Lung (tissue), 12 donors: ENCODE data around the gene LRPPRC. TPM values are rescaled to one million over a fixed set of nuclear protein-coding genes. Genes with fewer than 3 reads are reported as not detected.

ENCODE experiments used
- ATAC-seq: fragments of 200-7000 bp; cut with Tn5 transposase; one replicate; pipeline ENCODE4 v1.9.1; 2020; ENCODE audit warnings: moderate number of reproducible peaks; ENCODE audit not compliant: insufficient read depth, low FRiP score
- DNase-seq, 3 donors: peaks; one replicate each; pipeline ENCODE4 v3.0.0-alpha.2; 2013 to 2017
- H3K27ac ChIP-seq, 2 donors: one replicate each; pipeline ENCODE4 v1.5.1; 2013; ENCODE audit warnings: mild to moderate bottlenecking in 2 of 2, moderate library complexity in 2 of 2, control low read depth in 1 of 2, inconsistent platforms in 1 of 2, low read depth in 1 of 2, low read length in 1 of 2
- H3K27me3 ChIP-seq, 3 donors: one replicate each; pipeline ENCODE4 v1.5.1; 2013; ENCODE audit warnings: low read length in 2 of 3; ENCODE audit not compliant: control insufficient read depth in 3 of 3, insufficient read depth in 3 of 3
- H3K36me3 ChIP-seq, 4 donors: one replicate each; pipeline ENCODE4 v1.5.1; 2013; ENCODE audit warnings: low read length in 4 of 4, mild to moderate bottlenecking in 1 of 4, moderate library complexity in 1 of 4; ENCODE audit not compliant: control insufficient read depth in 4 of 4, insufficient read depth in 4 of 4
- H3K4me1 ChIP-seq, 5 donors: one replicate each; pipeline ENCODE4 v1.5.1; 2013; ENCODE audit warnings: low read length in 5 of 5, mild to moderate bottlenecking in 2 of 5, moderate library complexity in 1 of 5; ENCODE audit not compliant: control insufficient read depth in 5 of 5, insufficient read depth in 5 of 5
- H3K4me3 ChIP-seq: one replicate; pipeline ENCODE4 v1.5.1; 2013; ENCODE audit warnings: mild to moderate bottlenecking, control low read depth, moderate library complexity
- H3K9ac ChIP-seq, 2 donors: one replicate each; pipeline ENCODE4 v1.5.1; 2013; ENCODE audit warnings: low read length in 2 of 2, control low read depth in 1 of 2; ENCODE audit not compliant: insufficient read depth in 1 of 2
- H3K9me3 ChIP-seq, 4 donors: one replicate each; pipeline ENCODE4 v1.5.1; 2013; ENCODE audit warnings: low read length in 3 of 4, mild to moderate bottlenecking in 1 of 4, moderate library complexity in 1 of 4; ENCODE audit not compliant: control insufficient read depth in 4 of 4, insufficient read depth in 3 of 4
- WGBS, 2 donors: extraction: QIAGEN DNeasy Blood & Tissue Kit; methylation state at CpG; one replicate each; pipeline ENCODE4 v1.1.7; 2013; 5-methylcytosine and 5-hydroxymethylcytosine counted together
- polyA plus RNA-seq, 2 donors: library from polyadenylated mRNA; stranded (reverse); fragments of 200-250 nt; gene quantifications; one replicate each; pipeline ENCODE4 v1.2.1, GENCODE V29; 2013
- total RNA-seq, 2 donors: library from RNA; depleted of rRNA in 1 of 2; stranded (reverse); fragments of >200 nt in 1 of 2; gene quantifications; one replicate each; pipeline ENCODE4 v1.2.1, GENCODE V29; 2014 to 2021
- TF ChIP-seq, protein P1 (sequence below): IDR thresholded peaks from 2 replicates; pipeline ENCODE4 v1.5.1; 2012; ENCODE audit warnings: mild to moderate bottlenecking; ENCODE audit errors: control extremely low read depth, extremely low read depth
- donor health status: control.
- donor health status: control.
- donor health status: Bipolar disorder and iron deficiency.
- donor health status: healthy.
- donor health status: DM: yes; HTN: yes; CAD: no.

Gene LRPPRC
- total and polyA plus RNA-seq, 4 donors = 29.5 to 96.6 (median 48.6) TPM

- 92 to 94% methylated on average over 6 of the region's 6 CpGs for WGBS, 2 donors
- H3K36me3 ChIP-seq = peaks cover 0 to 14% (median 10%) of the 10 kb centered on the region in 4 donors
- H3K4me3 ChIP-seq = no peak overlapping the region
- TF ChIP-seq, protein P1, sequence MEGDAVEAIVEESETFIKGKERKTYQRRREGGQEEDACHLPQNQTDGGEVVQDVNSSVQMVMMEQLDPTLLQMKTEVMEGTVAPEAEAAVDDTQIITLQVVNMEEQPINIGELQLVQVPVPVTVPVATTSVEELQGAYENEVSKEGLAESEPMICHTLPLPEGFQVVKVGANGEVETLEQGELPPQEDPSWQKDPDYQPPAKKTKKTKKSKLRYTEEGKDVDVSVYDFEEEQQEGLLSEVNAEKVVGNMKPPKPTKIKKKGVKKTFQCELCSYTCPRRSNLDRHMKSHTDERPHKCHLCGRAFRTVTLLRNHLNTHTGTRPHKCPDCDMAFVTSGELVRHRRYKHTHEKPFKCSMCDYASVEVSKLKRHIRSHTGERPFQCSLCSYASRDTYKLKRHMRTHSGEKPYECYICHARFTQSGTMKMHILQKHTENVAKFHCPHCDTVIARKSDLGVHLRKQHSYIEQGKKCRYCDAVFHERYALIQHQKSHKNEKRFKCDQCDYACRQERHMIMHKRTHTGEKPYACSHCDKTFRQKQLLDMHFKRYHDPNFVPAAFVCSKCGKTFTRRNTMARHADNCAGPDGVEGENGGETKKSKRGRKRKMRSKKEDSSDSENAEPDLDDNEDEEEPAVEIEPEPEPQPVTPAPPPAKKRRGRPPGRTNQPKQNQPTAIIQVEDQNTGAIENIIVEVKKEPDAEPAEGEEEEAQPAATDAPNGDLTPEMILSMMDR = no peak
- no peak for ATAC-seq
- H3K9me3 ChIP-seq = no peaks in the 10 kb centered on the region
- H3K27ac ChIP-seq = no peak overlapping the region
- no peaks in the 10 kb centered on the region for H3K27me3 ChIP-seq
- H3K4me1 ChIP-seq = no peaks in the 10 kb centered on the region
- DNase-seq = no peak
- no peak overlapping the region for H3K9ac ChIP-seq
These were observed 89.2 kb downstream of the LRPPRC start for GRCh38 chr2:43906448-43907109.

- Histone ChIP-seq H3K27me3 (no peaks in the 10 kb centered on the region), H3K4me3 (no peak overlapping the region), H3K36me3 (peaks cover 0 to 16% (median 10%) of the 10 kb centered on the region in 4 donors), H3K9me3 (no peaks in the 10 kb centered on the region), H3K4me1 (no peaks in the 10 kb centered on the region), H3K9ac (no peak overlapping the region), H3K27ac (no peak overlapping the region)
- TF ChIP-seq, protein P1 = no peak
- 92 to 96% methylated on average over 5 of the region's 5 CpGs for WGBS, 2 donors
- DNase-seq (no peak), ATAC-seq (no peak)
These were observed 89.9 kb downstream of the LRPPRC start for GRCh38 chr2:43905871-43906270.

DNA sequence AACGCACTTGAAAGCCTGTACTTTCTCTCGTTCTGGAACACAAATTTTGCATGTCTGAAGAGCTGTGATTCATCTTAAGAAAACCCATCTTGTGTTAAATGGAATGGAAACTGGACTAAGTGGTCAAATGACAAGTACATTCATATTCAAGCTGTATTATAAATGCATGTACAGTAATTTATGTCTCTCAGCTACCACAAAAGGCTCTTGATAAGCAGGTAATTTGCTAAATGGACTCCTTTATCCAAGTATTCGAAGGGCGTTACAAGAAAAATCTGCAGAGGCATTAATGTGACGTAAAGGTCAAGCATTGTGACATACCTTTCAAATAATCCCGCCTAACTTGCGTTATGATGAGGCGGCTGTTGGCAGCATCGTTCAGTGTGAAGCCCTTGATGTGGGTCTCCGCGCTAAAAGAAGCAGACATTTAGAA lies 90.4 kb downstream of the LRPPRC start:
- H3K9me3 ChIP-seq = no peaks in the 10 kb centered on the region
- ATAC-seq (no peak), DNase-seq (no peak)
- H3K27me3 ChIP-seq = no peaks in the 10 kb centered on the region
- H3K4me3 ChIP-seq = no peak overlapping the region
- WGBS, 2 donors = 90 to 92% methylated on average over 11 of the region's 11 CpGs
- no peaks in the 10 kb centered on the region for H3K4me1 ChIP-seq
- H3K9ac ChIP-seq = no peak overlapping the region
- TF ChIP-seq, protein P1 = no peak
- H3K36me3 ChIP-seq = peaks cover 0 to 16% (median 10%) of the 10 kb centered on the region in 4 donors
- no peak overlapping the region for H3K27ac ChIP-seq
